ENCODE results near the gene DMBX1.

DNA sequence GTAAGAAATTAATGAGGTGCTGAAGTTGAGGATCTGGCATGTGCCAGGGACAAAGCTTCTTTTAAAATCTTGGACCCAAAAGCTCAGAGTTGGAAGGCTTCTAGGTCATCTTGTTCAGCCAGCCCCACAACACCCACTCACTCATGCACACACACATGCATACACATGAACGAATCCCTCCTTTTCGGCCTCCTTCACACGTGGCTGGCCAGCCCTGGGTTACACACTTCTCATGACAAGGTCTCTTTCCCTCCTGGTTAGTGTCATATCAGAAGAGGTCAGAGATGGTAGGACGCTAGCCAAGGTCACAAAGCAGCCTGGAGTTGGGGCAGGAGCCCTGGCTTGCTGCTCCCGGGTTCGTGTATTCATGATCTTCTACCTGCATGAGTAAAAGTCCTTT, 6.9 kb downstream of the DMBX1 start:
- TF ChIP-seq PPARA (CRISPR knock-in tag; IDR thresholded peaks at IDR 0.05; ENCODE audit: borderline replicate concordance) (no peak), OSR1 (CRISPR knock-in tag; IDR thresholded peaks at IDR 0.05) (no peak)
- TF ChIP-seq, protein P1, sequence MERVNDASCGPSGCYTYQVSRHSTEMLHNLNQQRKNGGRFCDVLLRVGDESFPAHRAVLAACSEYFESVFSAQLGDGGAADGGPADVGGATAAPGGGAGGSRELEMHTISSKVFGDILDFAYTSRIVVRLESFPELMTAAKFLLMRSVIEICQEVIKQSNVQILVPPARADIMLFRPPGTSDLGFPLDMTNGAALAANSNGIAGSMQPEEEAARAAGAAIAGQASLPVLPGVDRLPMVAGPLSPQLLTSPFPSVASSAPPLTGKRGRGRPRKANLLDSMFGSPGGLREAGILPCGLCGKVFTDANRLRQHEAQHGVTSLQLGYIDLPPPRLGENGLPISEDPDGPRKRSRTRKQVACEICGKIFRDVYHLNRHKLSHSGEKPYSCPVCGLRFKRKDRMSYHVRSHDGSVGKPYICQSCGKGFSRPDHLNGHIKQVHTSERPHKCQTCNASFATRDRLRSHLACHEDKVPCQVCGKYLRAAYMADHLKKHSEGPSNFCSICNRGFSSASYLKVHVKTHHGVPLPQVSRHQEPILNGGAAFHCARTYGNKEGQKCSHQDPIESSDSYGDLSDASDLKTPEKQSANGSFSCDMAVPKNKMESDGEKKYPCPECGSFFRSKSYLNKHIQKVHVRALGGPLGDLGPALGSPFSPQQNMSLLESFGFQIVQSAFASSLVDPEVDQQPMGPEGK (CRISPR knock-in tag; IDR thresholded peaks at IDR 0.05; ENCODE audit: borderline replicate concordance), result no peak

Measured in SK-N-SH treated with all-trans-retinoic acid at 6 μM for 48 hours (cell line).